Kidney capillary endothelial cell (primary cell): ENCODE results near the gene ERBIN.
A peak's percentile ranks its signal among the peaks of the same experiment; 100 is the strongest.
"Not testable (repeated sequence)": the region's sequence is repeated elsewhere in the genome, so short reads cannot be mapped to it uniquely, and the experiment has no call there.

Source experiments
- DNase-seq: peaks from one replicate; pipeline ENCODE4 v3.0.0-alpha.2; 2018; ENCODE audit warnings: low spot score

The ERBIN gene

DNA sequence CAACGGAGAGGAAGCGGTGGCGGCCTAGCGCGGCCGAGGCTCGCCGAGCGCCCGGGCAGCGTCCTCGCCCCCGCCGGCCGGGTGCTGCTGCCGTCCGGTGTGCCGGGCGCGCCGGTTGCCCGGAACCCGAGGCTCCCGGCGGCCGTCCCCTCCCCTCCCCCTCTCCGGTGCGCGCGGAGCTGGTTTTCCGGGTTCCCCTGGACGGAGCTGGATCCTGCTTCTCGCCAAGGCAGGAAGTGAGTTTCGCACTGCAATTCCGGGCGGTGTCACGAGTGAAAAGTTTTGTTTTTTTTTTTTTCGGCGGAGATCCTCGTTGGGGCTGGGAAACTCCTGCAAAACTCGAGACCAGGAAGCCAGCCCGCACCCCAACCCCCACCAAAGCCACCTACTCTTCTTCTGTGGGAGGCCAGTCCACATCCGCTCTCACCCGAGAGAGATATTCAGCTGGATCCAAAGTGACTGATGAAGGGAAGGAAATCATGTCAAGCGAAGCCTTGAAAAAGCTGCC is at the start of gene ERBIN:
TSS of gene ERBIN (plus strand) at position 300 of the 508 bp plus-strand sequence. CDS start 66,144 bp downstream, outside the sequence.
- peak; percentile 80 for DNase-seq

- DNase-seq = no peak
Observed at GRCh38 chr5:65876970-65877369, 49.4 kb upstream of the ERBIN start.

GRCh38 chr5:65879668-65880256 is 46.6 kb upstream of the ERBIN start:
- DNase-seq = peak; percentile 84

DNA sequence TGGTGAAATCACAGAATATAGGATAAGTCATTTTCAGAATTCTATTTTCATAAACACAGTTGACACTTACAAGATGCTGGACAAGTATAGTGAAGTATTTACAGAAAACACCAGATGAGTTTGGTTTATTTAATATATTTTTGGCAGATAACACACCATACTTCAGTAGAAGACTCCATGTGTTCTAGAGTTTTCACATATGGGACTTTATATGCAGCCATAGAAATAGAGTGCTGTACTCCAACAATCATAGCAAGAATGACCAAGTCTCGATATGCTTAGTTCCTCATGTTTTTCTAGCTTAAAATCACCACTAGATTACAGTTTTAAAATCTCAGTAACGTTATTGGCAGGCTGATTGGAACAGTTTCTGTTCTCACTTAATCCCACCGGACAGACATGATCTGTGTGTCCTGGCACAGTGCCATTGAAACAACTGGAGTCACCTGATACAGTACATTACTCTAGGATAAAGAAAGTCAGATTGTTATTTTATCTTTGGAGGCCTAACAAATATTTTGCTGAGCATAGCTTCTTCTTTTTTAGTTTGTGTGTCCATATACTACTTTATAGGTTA is 45.8 kb upstream of the ERBIN start:
- DNase-seq = no peak

- no peak for DNase-seq
Observed at GRCh38 chr5:65882278-65882677, 44.1 kb upstream of the ERBIN start.

GRCh38 chr5:65883461-65883860 is 42.9 kb upstream of the ERBIN start:
- DNase-seq = no peak

DNA sequence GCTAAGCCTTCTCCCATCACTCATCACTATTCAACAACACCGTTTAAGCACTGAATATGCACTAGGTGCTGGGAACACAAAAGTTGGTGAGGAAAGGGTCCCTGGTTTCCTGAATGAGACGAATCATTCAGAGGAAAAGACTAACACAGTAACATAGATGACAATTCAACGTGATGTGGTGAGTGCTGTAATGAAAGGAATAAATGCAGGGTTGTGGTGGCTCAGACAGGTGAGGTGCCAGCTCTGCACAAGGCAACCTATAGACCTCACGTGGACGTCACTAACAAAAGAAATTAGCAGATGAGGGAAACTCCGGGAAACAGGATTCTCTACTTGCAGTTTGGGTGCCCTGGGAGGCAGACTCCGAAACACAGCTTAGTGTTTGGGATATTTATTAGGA is 40.0 kb upstream of the ERBIN start:
- no peak for DNase-seq

DNA sequence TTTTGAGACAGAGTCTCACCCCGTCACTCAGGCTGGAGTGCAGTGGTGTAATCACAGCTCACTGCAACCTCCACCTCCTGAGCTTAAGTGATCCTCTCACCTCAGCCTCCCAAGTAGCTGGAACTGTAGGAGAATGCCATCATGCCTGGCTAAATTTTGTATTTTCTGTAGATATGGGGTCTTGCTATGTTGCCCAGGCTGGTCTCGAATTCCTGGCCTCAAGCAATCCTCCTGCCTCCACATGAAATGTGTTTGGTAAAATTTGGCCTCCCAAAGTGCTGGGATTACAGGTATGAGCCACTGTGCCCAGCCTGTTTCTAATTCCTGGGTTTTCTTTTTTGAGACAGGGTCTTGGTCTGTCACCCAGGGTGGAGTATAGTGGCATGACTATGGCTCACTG is 34.4 kb upstream of the ERBIN start:
- DNase-seq = not testable (repeated sequence)

DNA sequence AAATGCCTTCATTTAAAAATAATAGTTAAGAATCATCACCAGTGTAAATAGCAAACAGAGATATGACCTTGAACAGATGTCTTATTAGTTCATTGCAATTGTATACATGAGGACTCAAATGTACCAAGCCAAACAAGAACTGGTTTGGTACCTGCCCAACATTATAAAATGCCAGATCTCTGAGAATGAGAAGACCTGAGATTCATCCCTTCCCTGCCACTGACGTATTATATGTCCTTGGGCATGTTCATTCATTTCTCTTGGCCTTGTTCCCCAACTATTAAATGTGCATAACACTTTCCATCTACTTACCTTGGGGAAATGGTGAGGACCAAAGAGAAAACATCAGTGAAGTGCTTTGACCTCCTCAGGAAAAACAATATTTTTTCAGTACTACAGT is 33.6 kb upstream of the ERBIN start:
- DNase-seq = no peak

DNA sequence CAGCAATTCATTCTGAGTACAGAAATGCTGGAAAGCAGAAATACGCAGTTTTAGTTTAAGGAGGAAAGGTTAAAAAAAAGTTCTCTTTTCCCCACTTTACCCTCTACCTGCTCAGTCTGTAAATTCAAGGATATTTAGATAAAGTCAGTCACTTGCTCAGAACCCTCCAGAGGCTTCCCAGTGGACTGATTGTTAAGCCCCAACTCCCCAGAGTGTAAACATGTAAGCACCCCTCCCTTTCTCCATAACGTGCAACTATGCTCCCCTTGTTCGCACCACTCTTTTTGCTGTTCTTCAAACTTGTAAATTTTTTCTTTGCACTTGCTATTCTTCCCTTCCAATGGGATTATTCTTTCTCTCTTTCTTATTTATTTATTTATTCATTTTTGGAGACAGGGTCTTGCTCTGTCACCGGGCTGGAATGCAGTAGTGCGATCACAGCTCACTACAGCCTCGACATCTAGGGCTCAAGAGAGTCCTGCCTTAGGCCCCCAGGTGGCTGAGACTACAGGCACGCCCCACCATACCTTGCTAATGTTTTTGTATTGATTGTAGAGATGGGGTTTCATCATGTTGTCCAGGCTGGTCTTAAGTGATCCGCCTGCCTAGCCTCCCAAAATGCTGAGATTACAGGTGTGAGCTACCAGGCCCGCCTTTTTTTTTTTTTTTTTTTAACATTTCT is 32.5 kb upstream of the ERBIN start:
- DNase-seq = no peak

GRCh38 chr5:65895891-65896290 is 30.5 kb upstream of the ERBIN start:
- no peak for DNase-seq

- DNase-seq = no peak
Observed at GRCh38 chr5:65900746-65901145, 25.6 kb upstream of the ERBIN start.

GRCh38 chr5:65902104-65902503 is 24.3 kb upstream of the ERBIN start:
- no peak for DNase-seq

- DNase-seq = no peak
Observed at GRCh38 chr5:65903581-65903980, 22.8 kb upstream of the ERBIN start.

- no peak for DNase-seq
Observed at GRCh38 chr5:65906256-65906655, 20.1 kb upstream of the ERBIN start.

DNA sequence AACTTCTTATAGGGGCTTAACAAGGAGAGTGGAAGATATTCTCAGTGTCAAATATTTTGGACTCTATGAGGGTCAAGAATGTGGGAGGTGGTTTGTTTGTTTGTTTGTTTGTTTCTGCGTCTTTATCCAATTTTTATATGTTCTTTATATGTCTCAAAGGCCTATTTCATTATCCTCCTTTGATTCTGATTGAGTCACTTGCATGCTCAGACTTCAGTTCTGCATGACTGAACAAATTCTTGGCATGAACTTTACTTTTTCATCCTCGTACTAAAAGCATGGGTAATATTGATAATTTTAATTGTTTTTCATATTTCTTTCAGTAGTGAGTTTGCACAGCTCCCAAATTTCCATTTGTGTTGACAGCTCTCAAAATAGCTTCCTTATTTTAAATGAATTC is 19.2 kb upstream of the ERBIN start:
- no peak for DNase-seq

DNA sequence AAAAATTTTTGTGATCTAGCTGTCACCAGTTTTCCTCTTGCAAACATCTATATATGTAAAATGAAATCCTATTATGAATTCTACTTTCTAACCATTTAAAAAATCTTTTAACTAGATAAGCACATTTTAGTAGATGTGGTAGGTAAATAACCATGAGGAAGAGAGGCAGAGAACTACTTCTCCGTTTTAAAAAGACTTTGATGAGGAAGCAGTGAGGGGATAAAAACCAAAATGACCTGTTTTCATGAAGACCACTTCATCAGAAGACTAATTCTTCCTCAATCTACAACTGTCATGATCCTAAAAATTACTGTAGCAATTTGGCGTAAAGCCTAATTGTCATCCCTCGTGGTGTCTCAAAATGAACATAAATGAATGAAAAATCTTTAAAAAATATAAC is 15.7 kb upstream of the ERBIN start:
- DNase-seq = no peak

DNA sequence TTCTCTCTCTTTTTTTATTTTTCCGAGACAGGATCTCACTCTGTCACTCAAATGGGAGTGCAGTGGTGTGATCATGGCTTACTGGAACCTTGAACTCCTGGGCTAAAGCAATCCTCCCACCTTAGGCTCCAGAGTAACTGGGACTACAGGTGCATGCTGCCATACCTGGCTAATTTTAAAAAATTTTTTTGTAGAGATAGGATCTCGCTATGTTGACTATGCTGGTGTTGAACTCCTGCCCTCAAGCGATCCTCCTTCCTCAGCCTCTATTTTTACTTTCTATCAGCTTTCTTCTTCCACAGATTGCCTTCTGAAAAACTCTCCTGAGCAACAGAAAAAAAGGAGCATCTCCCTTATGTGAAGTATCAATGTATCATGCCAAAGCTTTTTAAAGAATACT is 14.1 kb upstream of the ERBIN start:
- no peak for DNase-seq

- DNase-seq = no peak
Observed at GRCh38 chr5:65913519-65913918, 12.9 kb upstream of the ERBIN start.

GRCh38 chr5:65914641-65915196 is 11.7 kb upstream of the ERBIN start:
- no peak for DNase-seq

DNA sequence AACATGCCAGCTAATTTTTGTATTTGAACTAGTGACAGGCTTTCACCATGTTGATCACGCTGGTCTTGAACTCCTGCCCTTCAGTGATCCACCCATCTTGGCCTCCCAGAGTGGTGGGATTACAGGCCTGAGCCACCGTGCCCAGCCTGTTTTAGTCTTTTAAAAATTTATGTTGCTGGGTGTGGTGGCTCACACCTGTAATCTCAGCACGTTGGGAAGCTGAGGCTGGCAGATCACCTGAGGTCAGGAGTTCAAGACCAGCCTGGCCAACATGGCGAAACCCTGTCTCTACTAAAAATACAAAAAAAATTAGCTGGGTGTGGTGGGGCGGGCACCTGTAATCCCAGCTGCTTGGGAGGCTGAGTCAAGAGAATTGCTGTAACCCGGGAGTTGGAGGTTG is 10.7 kb upstream of the ERBIN start:
- not testable (repeated sequence) for DNase-seq

- DNase-seq = no peak
Observed at GRCh38 chr5:65916066-65916465, 10.3 kb upstream of the ERBIN start.

GRCh38 chr5:65916636-65917035 is 9.7 kb upstream of the ERBIN start:
- no peak for DNase-seq
